GM06990 (cell line): Measurements from ENCODE around the gene PIMREG.

Experiments used
- DNase-seq: peaks from one replicate; pipeline ENCODE4 v3.0.0-alpha.2; 2011; ENCODE audit not compliant: insufficient read length; ENCODE audit errors: extremely low read depth
- H3K27me3 ChIP-seq: replicated peaks from 2 replicates; pipeline ENCODE4 v1.6.0; 2011; ENCODE audit warnings: low read length; ENCODE audit not compliant: control insufficient read depth, insufficient read depth
- H3K36me3 ChIP-seq: 2 replicates; pipeline ENCODE4 v1.5.1; 2011; ENCODE audit warnings: low read length; ENCODE audit not compliant: control insufficient read depth, insufficient read depth
- H3K4me3 ChIP-seq: replicated peaks from 2 replicates; pipeline ENCODE4 v1.5.1; 2011; ENCODE audit warnings: low read depth, mild to moderate bottlenecking, control low read depth, low read length
- TF ChIP-seq, protein P1 (sequence below): IDR thresholded peaks from 2 replicates; pipeline ENCODE4 v1.5.1; 2011; ENCODE audit warnings: low read length, control low read depth, mild to moderate bottlenecking, inconsistent platforms; ENCODE audit not compliant: insufficient read depth, poor library complexity, severe bottlenecking

PIMREG gene

DNA sequence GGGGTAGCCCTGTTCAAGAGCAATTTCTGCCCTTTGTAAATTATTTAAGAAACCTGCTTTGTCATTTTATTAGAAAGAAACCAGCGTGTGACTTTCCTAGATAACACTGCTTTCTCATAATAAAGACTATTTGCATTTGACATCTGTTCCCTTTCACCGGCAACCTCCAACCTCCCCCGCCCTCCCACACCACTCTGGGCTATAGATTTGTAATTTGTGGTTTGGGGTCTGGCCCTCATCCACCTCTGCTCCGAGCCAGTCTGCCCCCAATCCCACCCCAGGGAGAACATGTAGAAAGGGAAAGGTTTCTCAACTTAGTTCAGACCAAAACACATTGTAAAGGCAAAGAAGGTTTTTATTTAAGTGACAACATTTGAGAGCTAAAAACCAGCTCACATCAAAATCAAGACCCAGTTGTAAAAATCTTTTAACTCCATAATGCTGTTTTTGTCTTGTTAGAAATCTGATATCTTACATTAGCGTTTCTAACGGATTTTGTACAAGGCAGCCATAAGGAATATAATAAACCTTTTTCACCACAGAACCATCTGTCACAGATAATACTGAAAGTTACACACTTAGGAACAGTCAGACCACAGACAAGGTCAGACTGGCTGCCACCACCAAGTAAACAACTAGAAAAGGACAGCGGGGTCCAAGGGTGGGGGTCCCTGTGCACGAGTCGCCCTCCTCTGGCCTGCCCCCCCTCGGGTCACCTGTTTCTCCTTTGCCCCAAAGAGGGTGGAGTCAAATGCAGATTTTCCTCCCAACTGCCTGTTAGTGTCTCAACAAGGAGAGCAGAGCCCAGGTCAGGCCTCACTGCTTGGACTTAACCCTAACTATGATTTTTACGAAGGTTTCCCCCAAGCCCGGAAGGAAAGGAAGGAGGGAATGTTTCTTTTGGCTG is 6.9 kb downstream of the PIMREG start:
- Histone ChIP-seq H3K4me3 (no peak overlapping the region; the same call in 1 of the 2 replicates), H3K36me3 (no peaks in the 10 kb centered on the region; the same call in 1 of the 2 replicates), H3K27me3 (no peaks in the 10 kb centered on the region)
- TF ChIP-seq, protein P1, sequence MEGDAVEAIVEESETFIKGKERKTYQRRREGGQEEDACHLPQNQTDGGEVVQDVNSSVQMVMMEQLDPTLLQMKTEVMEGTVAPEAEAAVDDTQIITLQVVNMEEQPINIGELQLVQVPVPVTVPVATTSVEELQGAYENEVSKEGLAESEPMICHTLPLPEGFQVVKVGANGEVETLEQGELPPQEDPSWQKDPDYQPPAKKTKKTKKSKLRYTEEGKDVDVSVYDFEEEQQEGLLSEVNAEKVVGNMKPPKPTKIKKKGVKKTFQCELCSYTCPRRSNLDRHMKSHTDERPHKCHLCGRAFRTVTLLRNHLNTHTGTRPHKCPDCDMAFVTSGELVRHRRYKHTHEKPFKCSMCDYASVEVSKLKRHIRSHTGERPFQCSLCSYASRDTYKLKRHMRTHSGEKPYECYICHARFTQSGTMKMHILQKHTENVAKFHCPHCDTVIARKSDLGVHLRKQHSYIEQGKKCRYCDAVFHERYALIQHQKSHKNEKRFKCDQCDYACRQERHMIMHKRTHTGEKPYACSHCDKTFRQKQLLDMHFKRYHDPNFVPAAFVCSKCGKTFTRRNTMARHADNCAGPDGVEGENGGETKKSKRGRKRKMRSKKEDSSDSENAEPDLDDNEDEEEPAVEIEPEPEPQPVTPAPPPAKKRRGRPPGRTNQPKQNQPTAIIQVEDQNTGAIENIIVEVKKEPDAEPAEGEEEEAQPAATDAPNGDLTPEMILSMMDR: no peak
- no peak for DNase-seq

DNA sequence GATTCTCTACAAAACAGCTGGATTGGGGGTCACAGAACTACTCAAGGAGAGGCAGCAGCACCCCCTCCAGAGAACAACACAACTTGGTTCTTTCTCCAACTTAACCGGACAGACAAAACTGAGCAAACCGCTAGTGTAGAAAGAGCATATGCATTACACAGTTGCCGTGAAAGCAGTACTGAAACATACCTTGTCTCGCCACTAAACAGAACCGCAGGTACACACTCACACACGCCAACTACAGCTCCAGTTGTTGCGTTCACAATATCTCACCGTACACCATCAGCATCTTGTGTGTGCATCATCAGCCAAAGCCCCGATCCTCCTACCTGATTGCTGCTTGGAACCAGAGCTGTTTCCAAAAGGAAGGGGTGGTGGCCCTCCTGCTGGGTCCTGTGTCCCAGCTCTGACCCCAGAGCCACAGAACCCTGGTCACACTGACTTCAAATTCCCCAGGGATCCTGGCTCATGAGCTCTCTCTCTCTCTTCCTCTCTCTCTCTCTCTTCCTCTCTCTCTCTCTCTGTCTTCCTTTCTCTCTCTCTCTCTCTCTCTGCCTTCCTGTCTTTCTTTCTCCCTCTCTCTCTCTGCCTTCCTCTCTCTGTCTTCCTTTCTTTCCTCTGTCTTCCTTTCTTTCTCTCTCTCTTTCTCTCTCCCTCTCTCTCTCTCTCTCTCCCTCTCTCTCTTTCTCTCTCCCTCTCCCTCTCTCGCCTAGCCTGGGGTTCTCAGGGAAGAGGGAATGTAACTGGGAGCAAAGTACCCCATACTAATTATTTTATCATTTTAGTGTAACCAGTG is 8.4 kb downstream of the PIMREG start:
- TF ChIP-seq, protein P1: no peak
- Histone ChIP-seq H3K27me3 (no peaks in the 10 kb centered on the region), H3K36me3 (no peaks in the 10 kb centered on the region), H3K4me3 (no peak overlapping the region)
- DNase-seq: no peak

DNA sequence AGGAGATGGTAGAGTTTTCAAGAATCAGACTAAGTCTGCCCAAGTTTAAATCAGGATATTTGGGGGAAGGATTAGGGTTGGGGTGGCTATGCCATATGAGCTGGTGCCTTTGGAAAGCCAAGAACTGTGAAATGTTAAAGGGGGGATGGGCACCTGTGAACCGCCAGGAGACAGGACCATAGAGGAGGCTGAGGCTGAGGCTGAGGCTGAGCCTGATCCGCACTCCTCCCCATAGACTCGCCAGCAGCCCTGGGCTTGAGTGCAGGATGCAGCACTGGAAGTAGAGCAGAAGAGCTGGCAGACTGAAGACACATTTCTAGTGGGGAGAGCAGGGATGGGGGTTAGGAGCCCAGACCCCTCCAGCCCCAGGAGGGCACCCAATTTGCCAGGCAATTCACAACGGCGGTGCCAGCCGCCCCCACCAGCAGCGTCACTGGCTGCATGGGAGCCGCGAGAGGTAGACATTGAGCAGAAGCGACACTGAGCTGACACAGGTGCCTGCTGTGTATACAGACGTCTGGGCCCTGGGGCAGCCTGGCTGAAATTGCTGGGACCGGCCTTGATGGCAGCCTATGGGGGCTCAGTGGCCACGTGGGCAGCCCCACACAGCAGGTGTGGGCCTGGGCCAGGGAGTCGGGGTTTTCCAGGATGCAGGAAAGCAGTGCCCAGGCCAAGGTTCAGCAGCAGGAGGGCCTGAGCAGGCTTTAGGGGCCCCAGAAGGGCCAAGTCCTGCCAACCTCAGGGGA is 9.2 kb downstream of the PIMREG start:
- H3K27me3 ChIP-seq: no peaks in the 10 kb centered on the region
- H3K36me3 ChIP-seq: no peaks in the 10 kb centered on the region
- DNase-seq: no peak
- TF ChIP-seq, protein P1: no peak
- no peak overlapping the region for H3K4me3 ChIP-seq

GRCh38 chr17:6454495-6455320 is 10.5 kb downstream of the PIMREG start:
- TF ChIP-seq, protein P1: no peak

GRCh38 chr17:6455321-6455705 is 11.1 kb downstream of the PIMREG start:
- Histone ChIP-seq H3K36me3 (no peaks in the 10 kb centered on the region), H3K27me3 (no peaks in the 10 kb centered on the region; the same call in 1 of the 2 replicates), H3K4me3 (peak overlapping the region; percentile 21; the same call in 1 of the 2 replicates)
- peak; percentile 59 for DNase-seq
- TF ChIP-seq, protein P1: no peak

More at GRCh38 chr17:6454495-6455320, 10.5 kb downstream of the PIMREG start:
- DNase-seq: no peak
- no peaks in the 10 kb centered on the region; the same call in 1 of the 2 replicates for H3K27me3 ChIP-seq
- peak overlapping the region; percentile 21; the same call in 1 of the 2 replicates for H3K4me3 ChIP-seq
- H3K36me3 ChIP-seq: no peaks in the 10 kb centered on the region
